ENCODE data around the gene RANBP3. TPM values are rescaled to one million over a fixed set of nuclear protein-coding genes. Genes with fewer than 3 reads are reported as not detected.

The RANBP3 gene
- total RNA-seq, 1 donor from 2014 or later = 122 TPM

GRCh38 chr19:5935473-5936291, 42.3 kb downstream of the RANBP3 start:
- no peak for TF ChIP-seq CTCF (conservative IDR thresholded peaks at IDR 0.05)
- Mint-ChIP-seq H3K9me3 (no peaks in the 10 kb centered on the region), H3K4me3 (no peak overlapping the region), H3K27ac (ENCODE audit: unreplicated experiment) (no peak overlapping the region), H3K4me1 (no peaks in the 10 kb centered on the region), H3K27me3 (ENCODE audit: low read depth) (no peaks in the 10 kb centered on the region), H3K36me3 (ENCODE audit: low read depth) (no peaks in the 10 kb centered on the region)
- DNase-seq (ENCODE audit: low read depth, low spot score) = no peak

DNA sequence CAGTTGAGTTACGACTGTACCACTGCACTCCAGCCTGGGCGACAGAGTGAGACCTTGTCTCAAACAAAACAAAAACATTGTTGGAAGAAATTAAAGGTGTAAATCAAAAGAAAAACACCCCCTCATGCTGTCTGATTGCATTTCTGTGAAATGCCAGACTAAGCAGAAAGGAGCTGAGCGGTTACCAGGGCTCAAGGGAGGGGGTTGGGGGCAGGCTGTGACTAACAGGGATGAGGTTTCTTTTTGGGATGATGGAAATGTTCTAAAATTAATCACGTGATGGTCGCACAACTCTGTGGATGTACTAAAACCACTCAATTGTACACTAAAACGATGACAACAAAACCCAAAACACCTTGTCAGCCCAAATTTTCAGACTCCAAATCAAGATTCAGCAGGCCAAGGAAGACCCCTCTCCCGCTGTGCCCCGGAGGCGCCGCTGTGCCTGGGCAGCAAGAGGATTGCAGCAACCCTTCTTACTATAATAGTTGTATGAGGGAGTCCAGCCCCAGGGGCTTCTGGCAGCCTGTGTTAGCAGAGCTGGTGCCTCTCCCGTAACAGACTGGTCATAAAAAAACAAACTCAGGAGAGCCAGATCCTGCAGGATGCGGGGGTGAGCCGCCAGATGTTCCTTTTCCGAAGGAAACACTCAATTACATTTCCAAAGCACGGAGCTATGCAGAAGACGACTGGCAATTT, 43.0 kb downstream of the RANBP3 start:
- H3K27ac Mint-ChIP-seq (ENCODE audit: unreplicated experiment) = no peak overlapping the region
- H3K4me3 Mint-ChIP-seq = peak overlapping the region; percentile 51
- DNase-seq (ENCODE audit: low read depth, low spot score) = no peak
- H3K36me3 Mint-ChIP-seq (ENCODE audit: low read depth) = no peaks in the 10 kb centered on the region
- no peak for TF ChIP-seq CTCF (conservative IDR thresholded peaks at IDR 0.05)
- H3K27me3 Mint-ChIP-seq (ENCODE audit: low read depth) = no peaks in the 10 kb centered on the region
- H3K9me3 Mint-ChIP-seq = no peaks in the 10 kb centered on the region
- no peaks in the 10 kb centered on the region for H3K4me1 Mint-ChIP-seq

GRCh38 chr19:5934069-5934401, 43.9 kb downstream of the RANBP3 start:
- H3K36me3 Mint-ChIP-seq (ENCODE audit: low read depth) = no peaks in the 10 kb centered on the region
- no peak for TF ChIP-seq CTCF (conservative IDR thresholded peaks at IDR 0.05)
- H3K27me3 Mint-ChIP-seq (ENCODE audit: low read depth) = no peaks in the 10 kb centered on the region
- H3K27ac Mint-ChIP-seq (ENCODE audit: unreplicated experiment) = no peak overlapping the region
- no peak overlapping the region for H3K4me3 Mint-ChIP-seq
- DNase-seq (ENCODE audit: low read depth, low spot score) = no peak
- no peaks in the 10 kb centered on the region for H3K4me1 Mint-ChIP-seq
- H3K9me3 Mint-ChIP-seq = no peaks in the 10 kb centered on the region

- Mint-ChIP-seq H3K36me3 (ENCODE audit: low read depth) (peaks cover 3% of the 10 kb centered on the region), H3K27ac (ENCODE audit: unreplicated experiment) (no peak overlapping the region), H3K4me1 (no peaks in the 10 kb centered on the region), H3K9me3 (no peaks in the 10 kb centered on the region), H3K4me3 (no peak overlapping the region), H3K27me3 (ENCODE audit: low read depth) (no peaks in the 10 kb centered on the region)
- no peak for TF ChIP-seq CTCF (conservative IDR thresholded peaks at IDR 0.05)
- no peak for DNase-seq (ENCODE audit: low read depth, low spot score)
These were observed 44.4 kb downstream of the RANBP3 start for GRCh38 chr19:5933391-5934068.

GRCh38 chr19:5932609-5933262, 45.2 kb downstream of the RANBP3 start:
- DNase-seq (ENCODE audit: low read depth, low spot score) = no peak
- H3K4me3 Mint-ChIP-seq = no peak overlapping the region
- H3K27ac Mint-ChIP-seq (ENCODE audit: unreplicated experiment) = no peak overlapping the region
- H3K36me3 Mint-ChIP-seq (ENCODE audit: low read depth) = peaks cover 3% of the 10 kb centered on the region
- no peaks in the 10 kb centered on the region for H3K4me1 Mint-ChIP-seq
- TF ChIP-seq CTCF (conservative IDR thresholded peaks at IDR 0.05) = no peak
- H3K9me3 Mint-ChIP-seq = no peaks in the 10 kb centered on the region
- no peaks in the 10 kb centered on the region for H3K27me3 Mint-ChIP-seq (ENCODE audit: low read depth)
